HepG2 (cell line): ENCODE results near the gene ZNF444. TPM values are rescaled to one million over a fixed set of nuclear protein-coding genes. Genes with fewer than 3 reads are reported as not detected.

Experiments
- ATF7 ChIP-seq, 2 experiments: fragments of 450-650 bp in 1 of 2; sonication (generic) in 1 of 2; formaldehyde crosslinking in 1 of 2; IDR thresholded peaks; 2 replicates each; pipeline versions ENCODE4 v1.4.0 to v1.6.1; 2016 to 2020; ENCODE audit warnings: antibody characterized with exemption in 1 of 2, mild to moderate bottlenecking in 1 of 2, missing genetic modification reagents in 1 of 2
- CEBPZ ChIP-seq: IDR thresholded peaks from 2 replicates; pipeline ENCODE4 v1.6.1; 2012; ENCODE audit warnings: low read length, improper control_type of control experiment
- GLMP ChIP-seq: sonication (generic); formaldehyde crosslinking; IDR thresholded peaks from 2 replicates; pipeline ENCODE4 v1.9.0; 2021; ENCODE audit warnings: missing genetic modification reagents, mild to moderate bottlenecking, borderline replicate concordance
- IRF1 ChIP-seq: sonication (generic); formaldehyde crosslinking; IDR thresholded peaks from 2 replicates; pipeline ENCODE4 v1.4.0; 2020; ENCODE audit warnings: low read depth, mild to moderate bottlenecking, missing genetic modification reagents
- KLF9 ChIP-seq: IDR thresholded peaks from 2 replicates; pipeline ENCODE4 v1.6.1; 2016; ENCODE audit warnings: low read depth
- MIER3 ChIP-seq: IDR thresholded peaks from 2 replicates; pipeline ENCODE4 v1.6.1; 2016; ENCODE audit warnings: missing compliant biosample characterization, borderline replicate concordance
- MXD4 ChIP-seq: IDR thresholded peaks from 2 replicates; pipeline ENCODE4 v1.6.1; 2016; ENCODE audit warnings: mild to moderate bottlenecking, missing biosample characterization, missing genetic modification reagents
- NCOA5 ChIP-seq: sonication (generic); formaldehyde crosslinking; IDR thresholded peaks from 2 replicates; pipeline ENCODE4 v1.4.0; 2020; ENCODE audit warnings: missing genetic modification reagents
- PBX2 ChIP-seq: IDR thresholded peaks from 2 replicates; pipeline ENCODE4 v1.6.1; 2016; ENCODE audit warnings: control low read depth
- PBX3 ChIP-seq: sonication (generic); formaldehyde crosslinking; IDR thresholded peaks from 2 replicates; pipeline ENCODE4 v1.8.1; 2023; ENCODE audit warnings: missing genetic modification reagents, inconsistent platforms, borderline replicate concordance
- POGZ ChIP-seq: sonication (generic); formaldehyde crosslinking; IDR thresholded peaks from 2 replicates; pipeline ENCODE4 v1.4.0; 2020; ENCODE audit warnings: mild to moderate bottlenecking, missing genetic modification reagents
- RNF2 ChIP-seq: fragments of 450-650 bp; conservative IDR thresholded peaks from 2 replicates; pipeline ENCODE4 v1.6.1; 2016; ENCODE audit warnings: low read depth
- SP1 ChIP-seq, 2 experiments: fragments of 450-650 bp in 1 of 2; sonication (generic) in 1 of 2; formaldehyde crosslinking in 1 of 2; IDR thresholded peaks; 2 replicates each; pipeline versions ENCODE4 v1.4.0 to v1.6.1; 2016 to 2020; ENCODE audit warnings: missing genetic modification reagents in 1 of 2
- TCF12 ChIP-seq, 2 experiments: fragments of 450-650 bp in 1 of 2; sonication (generic) in 1 of 2; formaldehyde crosslinking in 1 of 2; IDR thresholded peaks; 2 replicates each; pipeline versions ENCODE4 v1.6.1 to v1.8.0; 2017 to 2022; ENCODE audit warnings: antibody characterized with exemption in 1 of 2, mild to moderate bottlenecking in 1 of 2, missing genetic modification reagents in 1 of 2, moderate library complexity in 1 of 2
- UBTF ChIP-seq: sonication (generic); formaldehyde crosslinking; IDR thresholded peaks from 2 replicates; pipeline ENCODE4 v1.4.0; 2020; ENCODE audit warnings: mild to moderate bottlenecking, missing genetic modification reagents
- ZFP1 ChIP-seq: IDR thresholded peaks from 2 replicates; pipeline ENCODE4 v1.6.1; 2016
- ZFP36 ChIP-seq: fragments of 150-350 bp; IDR thresholded peaks from 2 replicates; pipeline ENCODE4 v1.6.1; 2018; ENCODE audit warnings: borderline replicate concordance, low read length, low read depth; ENCODE audit not compliant: partially characterized antibody
- ZNF776 ChIP-seq: sonication (generic); formaldehyde crosslinking; IDR thresholded peaks from 2 replicates; pipeline ENCODE4 v1.4.0; 2020; ENCODE audit warnings: mild to moderate bottlenecking, missing genetic modification reagents
- polyA plus RNA-seq, 8 experiments: library from polyadenylated mRNA; depleted of rRNA in 3 of 8; stranded (reverse) in 7 of 8; unstranded in 1 of 8; fragments of >200 nt; fragmentation: Illumina TruSeq in 4 of 8; extraction: Trizol in 4 of 8; gene quantifications; 2 replicates each; pipeline versions ENCODE4 v1.2.1 to v1.2.3, GENCODE V29; 2011 to 2016; ENCODE audit warnings: low read depth in 4 of 8, missing spikeins in 1 of 8, mixed read lengths in 1 of 8; ENCODE audit not compliant: insufficient read depth in 1 of 8
- total RNA-seq, 5 experiments: library from RNA; depleted of rRNA; stranded (reverse); fragments of >200 nt; fragmentation: Illumina TruSeq; extraction: Trizol; gene quantifications; 2 replicates each; pipeline ENCODE4 v1.2.3, GENCODE V29; 2016; ENCODE audit warnings: low read depth in 1 of 5

Gene ZNF444
- total and polyA plus RNA-seq, 2 of the 13 experiments (the other 11 are each of a cell fraction or from before 2014, with no cell fraction given): 27.4 to 30.3 TPM

GRCh38 chr19:56140583-56141416 is at the start of gene ZNF444 (continued):
- TF ChIP-seq PBX3 (CRISPR knock-in tag): no peak
- no peak for TF ChIP-seq KLF9 (CRISPR knock-in tag)
- peak; percentile 40; the same call in 1 of the 2 replicates for TF ChIP-seq UBTF (CRISPR knock-in tag)
- no peak for TF ChIP-seq MXD4 (CRISPR knock-in tag)
- no peak for TF ChIP-seq NCOA5
- no peak for TF ChIP-seq SP1 (IDR thresholded peaks at IDR 0.05)
- TF ChIP-seq SP1 (CRISPR knock-in tag; IDR thresholded peaks at IDR 0.05): no peak; the same call in 1 of the 2 replicates
- peak; percentile 61; the same call in 1 of the 2 replicates for TF ChIP-seq MIER3 (CRISPR knock-in tag)
- TF ChIP-seq TCF12 (IDR thresholded peaks at IDR 0.05): no peak
- TF ChIP-seq TCF12 (CRISPR knock-in tag; IDR thresholded peaks at IDR 0.05): no peak
- TF ChIP-seq CEBPZ: no peak
- TF ChIP-seq ZFP1 (CRISPR knock-in tag): peak; percentile 34; the same call in 1 of the 2 replicates
- no peak for TF ChIP-seq IRF1 (CRISPR knock-in tag)
- TF ChIP-seq RNF2: 0 out of 2 replicates have a peak, but pooled peaks have one; percentile 27
- no peak for TF ChIP-seq ATF7 (IDR thresholded peaks at IDR 0.05)
- 0 out of 2 replicates have a peak, but pooled peaks have one; percentile 44 for TF ChIP-seq ATF7 (CRISPR knock-in tag; IDR thresholded peaks at IDR 0.05)
- TF ChIP-seq GLMP: no peak
- peak; percentile 74 for TF ChIP-seq POGZ (CRISPR knock-in tag)
- TF ChIP-seq ZFP36: no peak
- TF ChIP-seq ZNF776 (CRISPR knock-in tag): no peak
- no peak for TF ChIP-seq PBX2 (CRISPR knock-in tag)
